HCT116 (cell line): ENCODE results near the gene SEC23A. TPM values are rescaled to one million over a fixed set of nuclear protein-coding genes. Genes with fewer than 3 reads are reported as not detected.

Experiments
- ATAC-seq: fragments of 200-7000 bp; cut with Tn5 transposase; 2 replicates; pipeline ENCODE4 v1.9.1; 2020; ENCODE audit warnings: mild to moderate bottlenecking, moderate library complexity
- BruUV-seq: library from RNA; stranded (reverse); fragments of 400-500 nt; replicated peaks from 2 replicates; lab custom pipeline; 2021; lab: Mats Ljungman, UMichigan
- CTCF ChIA-PET: fragments of 300-600 bp; sonication (Branson Sonifier 250); formaldehyde crosslinking; loops from one replicate; lab custom pipeline; 2021; ENCODE audit warnings: antibody characterized with exemption; lab: Charles Lee
- POLR2A ChIA-PET: fragments of 300-600, 350-600 bp; sonication (Branson Sonifier 250); formaldehyde crosslinking; loops from one replicate; lab custom pipeline; 2021; ENCODE audit warnings: antibody characterized with exemption; lab: Charles Lee
- RAD21 ChIA-PET, 2 experiments: fragments of 300-600 bp; sonication (Branson Sonifier 250); formaldehyde crosslinking; loops; one replicate each; lab custom pipeline; 2023; ENCODE audit warnings: low total read pairs in 2 of 2; ENCODE audit not compliant: uncharacterized antibody in 2 of 2, unreplicated experiment in 2 of 2, low non-redundant PET in 1 of 2; lab: Charles Lee
- DNase-seq: peaks from one replicate; pipeline ENCODE4 v3.0.0-alpha.2; 2010; ENCODE audit warnings: low read depth, low spot score
- H2AFZ ChIP-seq: fragments of 200-600 bp; shearing (Covaris generic), sonication (generic); 2 replicates; pipeline ENCODE4 v1.6.1; 2017; ENCODE audit warnings: low read depth, mixed run types, mixed read lengths, antibody characterized with exemption, low read length; ENCODE audit not compliant: poor library complexity, severe bottlenecking
- H3K27ac ChIP-seq: 2 replicates; pipeline ENCODE4 v1.5.1; 2012; ENCODE audit warnings: low read depth, low read length
- H3K27me3 ChIP-seq: fragments of 200-600 bp; sonication (generic); 2 replicates; pipeline ENCODE4 v1.6.1; 2016; ENCODE audit warnings: mixed run types, low read length, mixed read lengths; ENCODE audit not compliant: insufficient read depth
- H3K36me3 ChIP-seq, 2 experiments: fragments of 200-500 bp in 1 of 2; fragments of 200-600 bp in 1 of 2; sonication (Bioruptor generic) in 1 of 2; sonication (generic) in 1 of 2; 2 replicates each; pipeline versions ENCODE4 v1.5.1 to v1.6.1; 2014 to 2016; ENCODE audit warnings: low read length in 2 of 2, inconsistent platforms in 1 of 2, mixed read lengths in 1 of 2, mixed run types in 1 of 2; ENCODE audit not compliant: insufficient read depth in 2 of 2, control insufficient read depth in 1 of 2
- H3K4me1 ChIP-seq, 2 experiments: fragments of 200-600 bp in 1 of 2; sonication (generic) in 1 of 2; 2 replicates each; pipeline versions ENCODE4 v1.5.1 to v1.6.1; 2012 to 2017; ENCODE audit warnings: low read length in 2 of 2, inconsistent platforms in 1 of 2, mild to moderate bottlenecking in 1 of 2, mixed read lengths in 1 of 2, mixed run types in 1 of 2, moderate library complexity in 1 of 2; ENCODE audit not compliant: insufficient read depth in 2 of 2, control insufficient read depth in 1 of 2
- H3K4me2 ChIP-seq: fragments of 200-600 bp; sonication (generic); 2 replicates; pipeline ENCODE4 v1.6.1; 2017; ENCODE audit warnings: mixed run types, low read length, mixed read lengths
- H3K4me3 ChIP-seq, 2 experiments: fragments of 200-600 bp in 1 of 2; sonication (generic) in 1 of 2; replicated peaks in 1 of 2; 2 replicates each; pipeline ENCODE4 v1.5.1; 2011 to 2016; ENCODE audit warnings: low read length in 2 of 2, control low read depth in 1 of 2, low read depth in 1 of 2, mild to moderate bottlenecking in 1 of 2, mixed read lengths in 1 of 2, mixed run types in 1 of 2
- H3K79me2 ChIP-seq: fragments of 200-600 bp; sonication (generic); 2 replicates; pipeline ENCODE4 v1.6.1; 2017; ENCODE audit warnings: mild to moderate bottlenecking, mixed run types, low read length, moderate library complexity, mixed read lengths; ENCODE audit not compliant: insufficient read depth
- H3K9ac ChIP-seq: fragments of 200-600 bp; sonication (generic); 2 replicates; pipeline ENCODE4 v1.6.1; 2016; ENCODE audit warnings: low read length, mixed read lengths
- H3K9me2 ChIP-seq: fragments of 200-600 bp; sonication (generic), shearing (Covaris generic); 2 replicates; pipeline ENCODE4 v1.6.1; 2017; ENCODE audit warnings: mixed run types, mild to moderate bottlenecking, moderate library complexity; ENCODE audit not compliant: insufficient read depth
- H3K9me3 ChIP-seq, 2 experiments: fragments of 200-500 bp in 1 of 2; fragments of 200-600 bp in 1 of 2; sonication (Bioruptor generic) in 1 of 2; sonication (generic) in 1 of 2; 2 replicates each; pipeline ENCODE4 v1.6.1; 2014 to 2017; ENCODE audit warnings: low read length in 2 of 2, mixed read lengths in 2 of 2, inconsistent platforms in 1 of 2, low read depth in 1 of 2, mild to moderate bottlenecking in 1 of 2, mixed run types in 1 of 2, moderate library complexity in 1 of 2; ENCODE audit not compliant: control insufficient read depth in 1 of 2, insufficient read depth in 1 of 2
- H4K20me1 ChIP-seq: fragments of 200-600 bp; sonication (generic), shearing (Covaris generic); 2 replicates; pipeline ENCODE4 v1.6.1; 2017; ENCODE audit warnings: mixed run types, mild to moderate bottlenecking, moderate library complexity; ENCODE audit not compliant: insufficient read depth
- ATF3 ChIP-seq: IDR thresholded peaks from 2 replicates; pipeline ENCODE4 v1.6.1; 2012
- CBX3 ChIP-seq: IDR thresholded peaks from 2 replicates; pipeline ENCODE4 v1.6.1; 2012; ENCODE audit warnings: low read depth
- CEBPB ChIP-seq: IDR thresholded peaks from 2 replicates; pipeline ENCODE4 v1.6.1; 2012; ENCODE audit warnings: low read depth
- CTCF ChIP-seq, 3 experiments: fragments of 200-600 bp in 1 of 3; sonication (generic) in 1 of 3; IDR thresholded peaks in 2 of 3; conservative IDR thresholded peaks in 1 of 3; 2 replicates each; pipeline ENCODE4 v1.5.1; 2012 to 2017; ENCODE audit warnings: low read depth in 2 of 3, low read length in 2 of 3, antibody characterized with exemption in 1 of 3, borderline replicate concordance in 1 of 3, control low read depth in 1 of 3, mild to moderate bottlenecking in 1 of 3, mixed read lengths in 1 of 3, mixed run types in 1 of 3, moderate library complexity in 1 of 3; ENCODE audit not compliant: insufficient read depth in 1 of 3
- EGR1 ChIP-seq: IDR thresholded peaks from 2 replicates; pipeline ENCODE4 v1.6.1; 2012; ENCODE audit warnings: low read depth
- ELF1 ChIP-seq: IDR thresholded peaks from 2 replicates; pipeline ENCODE4 v1.6.1; 2012; ENCODE audit warnings: low read depth, borderline replicate concordance
- EZH2 ChIP-seq: fragments of 200-600 bp; sonication (generic); IDR thresholded peaks from 2 replicates; pipeline ENCODE4 v1.6.1; 2017; ENCODE audit warnings: antibody characterized with exemption, mixed run types
- JUND ChIP-seq: IDR thresholded peaks from 2 replicates; pipeline ENCODE4 v1.6.1; 2012
- MAX ChIP-seq: IDR thresholded peaks from 2 replicates; pipeline ENCODE4 v1.6.1; 2012
- POLR2A ChIP-seq: IDR thresholded peaks from 2 replicates; pipeline ENCODE4 v1.7.0; 2011; ENCODE audit warnings: borderline replicate concordance; ENCODE audit not compliant: insufficient read depth, insufficient read length; ENCODE audit errors: extremely low read depth
- POLR2AphosphoS5 ChIP-seq: IDR thresholded peaks from 2 replicates; pipeline ENCODE4 v1.6.1; 2011; ENCODE audit warnings: mild to moderate bottlenecking, low read depth, low read length, moderate library complexity
- RAD21 ChIP-seq: IDR thresholded peaks from 2 replicates; pipeline ENCODE4 v1.6.1; 2012; ENCODE audit warnings: low read depth, mild to moderate bottlenecking
- REST ChIP-seq: IDR thresholded peaks from 2 replicates; pipeline ENCODE4 v1.6.1; 2012; ENCODE audit warnings: low read depth
- SIN3A ChIP-seq: IDR thresholded peaks from 2 replicates; pipeline ENCODE4 v1.6.1; 2012; ENCODE audit warnings: low read depth
- SP1 ChIP-seq: IDR thresholded peaks from 2 replicates; pipeline ENCODE4 v1.6.1; 2012; ENCODE audit warnings: low read depth
- SRF ChIP-seq: IDR thresholded peaks from 2 replicates; pipeline ENCODE4 v1.6.1; 2012; ENCODE audit warnings: low read depth
- TCF7L2 ChIP-seq: IDR thresholded peaks from 2 replicates; pipeline ENCODE4 v1.7.0; 2011; ENCODE audit warnings: borderline replicate concordance, inconsistent platforms; ENCODE audit not compliant: insufficient read depth, insufficient read length; ENCODE audit errors: extremely low read depth
- YY1 ChIP-seq: IDR thresholded peaks from 2 replicates; pipeline ENCODE4 v1.6.1; 2011; ENCODE audit warnings: low read length, low read depth, moderate library complexity, mild to moderate bottlenecking; ENCODE audit not compliant: insufficient replicate concordance; ENCODE audit errors: extremely low read depth
- ZBTB33 ChIP-seq: IDR thresholded peaks from 2 replicates; pipeline ENCODE4 v1.6.1; 2011; ENCODE audit warnings: mild to moderate bottlenecking, low read length, moderate library complexity; ENCODE audit not compliant: insufficient replicate concordance; ENCODE audit errors: extremely low read depth
- ZFX ChIP-seq: fragments of 450-650 bp; IDR thresholded peaks from 2 replicates; pipeline ENCODE4 v1.6.1; 2017
- intact Hi-C: fragments of 100-400 bp; cut with micrococcal nuclease; formaldehyde crosslinking; loops from 2 replicates; pipeline ENCODE4 v1.10.0; 2022
- total RNA-seq: library from RNA; stranded (reverse); gene quantifications from one replicate; pipeline ENCODE4 v1.2.1, GENCODE V29; 2021; ENCODE audit not compliant: unreplicated experiment

The SEC23A gene
- total RNA-seq, 1 experiment from 2014 or later: 81.7 TPM

GRCh38 chr14:39145266-39145966 lies 42.4 kb upstream of the SEC23A start:
- no peaks in the 10 kb centered on the region for H3K27me3 ChIP-seq
- no peaks in the 10 kb centered on the region for H3K4me1 ChIP-seq
- ATAC-seq: no peak
- no peak for DNase-seq
- TF ChIP-seq ZFX: no peak
- TF ChIP-seq REST: no peak
- no peak for TF ChIP-seq POLR2A
- TF ChIP-seq ELF1: no peak
- no peak for TF ChIP-seq MAX
- no peak for TF ChIP-seq ATF3
- TF ChIP-seq CEBPB: no peak
- TF ChIP-seq SP1: no peak
- no peak for TF ChIP-seq ZBTB33
- no peak for TF ChIP-seq YY1
- TF ChIP-seq RAD21: no peak
- no peak for TF ChIP-seq CBX3
- TF ChIP-seq TCF7L2: no peak
- no peak for TF ChIP-seq EZH2
- TF ChIP-seq JUND: no peak
- TF ChIP-seq EGR1: no peak
- TF ChIP-seq SRF: no peak
- no peak for TF ChIP-seq SIN3A
- TF ChIP-seq CTCF (IDR thresholded peaks at IDR 0.05 in 2 of 3, conservative IDR thresholded peaks at IDR 0.05 in 1 of 3; ENCODE audit: borderline replicate concordance in 1 of 3, insufficient read depth in 1 of 3, low read depth in 2 of 3, low read length in 2 of 3): no peak
- no peak for TF ChIP-seq POLR2AphosphoS5
- TF ChIP-seq, all 23 proteins: peak for 0
- H2AFZ ChIP-seq: no peak overlapping the region
- H3K4me2 ChIP-seq: no peak overlapping the region
- H3K4me3 ChIP-seq: no peak overlapping the region
- BruUV-seq: no TSS peak
- ChIA-PET POLR2A (no interaction called here), CTCF (no interaction called here), RAD21 (no interaction called here)
- H3K27ac ChIP-seq: no peak overlapping the region
- no peaks in the 10 kb centered on the region; a peak in 1 of 4 replicates for H3K9me3 ChIP-seq
- H3K9me2 ChIP-seq: no peaks in the 10 kb centered on the region
- intact Hi-C loops: no loop called here
- H3K36me3 ChIP-seq: peaks cover 12 to 15% of the 10 kb centered on the region in 2 experiments; a peak in 2 of 4 replicates
- no peaks in the 10 kb centered on the region for H4K20me1 ChIP-seq
- H3K79me2 ChIP-seq: no peaks in the 10 kb centered on the region
- H3K9ac ChIP-seq: no peak overlapping the region
